ENCODE measurements around the gene ASPHD2.
"Not testable (repeated sequence)": the region's sequence is repeated elsewhere in the genome, so short reads cannot be mapped to it uniquely, and the experiment has no call there.

ASPHD2 gene

DNA sequence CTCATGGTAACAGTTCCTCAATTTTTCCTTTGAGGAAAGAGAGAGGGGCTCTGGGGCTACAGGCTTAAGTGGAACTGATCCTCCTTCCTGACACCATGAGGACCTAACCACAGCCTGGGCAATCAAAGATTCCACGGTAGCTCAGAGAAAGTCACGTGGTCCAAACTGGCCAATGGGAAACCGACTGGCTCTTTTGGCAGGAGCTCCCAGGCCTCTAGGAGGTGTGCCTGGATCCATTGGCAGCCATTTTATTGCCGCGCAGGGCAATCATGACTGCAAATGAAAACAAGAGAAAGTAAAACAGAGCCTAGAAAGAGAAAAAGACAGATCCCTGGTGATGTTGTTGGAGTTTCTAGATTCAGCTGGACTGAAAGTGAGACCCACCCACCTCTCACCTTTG lies 27.3 kb upstream of the ASPHD2 start:
- no peak for ATAC-seq (replicated peaks)

DNA sequence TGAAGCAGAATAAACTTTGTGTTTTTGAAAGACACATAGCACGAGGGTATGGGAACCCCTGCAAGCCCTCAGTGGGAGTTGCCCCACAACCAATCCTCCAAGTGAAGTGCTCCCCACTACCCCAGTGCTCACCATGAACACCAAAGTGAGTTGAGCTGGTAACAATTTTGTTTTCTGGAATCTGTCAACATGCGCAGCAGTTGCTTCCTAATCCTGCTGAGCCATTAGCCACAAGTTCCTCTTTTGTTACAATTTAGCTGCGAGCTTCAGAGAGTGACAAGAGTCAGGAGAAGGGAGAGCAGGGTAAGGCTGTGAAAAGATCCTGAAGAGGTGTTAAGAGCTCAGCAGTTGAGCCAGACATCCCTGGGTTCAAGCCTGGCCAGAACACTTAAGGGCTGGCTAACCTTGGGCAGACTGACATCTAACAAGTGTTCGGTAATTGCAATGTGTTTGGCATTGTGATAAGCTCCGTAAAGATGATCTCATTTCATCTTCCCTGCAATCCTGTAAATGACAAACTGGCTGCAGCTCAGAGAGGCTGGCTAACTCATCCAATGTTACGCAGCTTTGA lies 24.1 kb upstream of the ASPHD2 start:
- DNase-seq: no peak
- Mint-ChIP-seq H3K4me1 (ENCODE audit: low read depth in 2 of 2) (no peaks in the 10 kb centered on the region), H3K9me3 (no peaks in the 10 kb centered on the region), H3K4me3 (no peak overlapping the region), H3K36me3 (ENCODE audit: insufficient read depth) (no peaks in the 10 kb centered on the region), H3K27ac (peak overlapping the region; percentile 10 to 49), H3K27me3 (peaks cover 28 to 37% of the 10 kb centered on the region in 2 donors)
- no peak for ATAC-seq (replicated peaks)

More for the DNA sequence above, 27.3 kb upstream of the ASPHD2 start:
- Mint-ChIP-seq H3K4me1 (ENCODE audit: low read depth in 2 of 2) (no peaks in the 10 kb centered on the region), H3K27ac (no peak overlapping the region), H3K36me3 (ENCODE audit: insufficient read depth) (no peaks in the 10 kb centered on the region), H3K27me3 (peaks cover 28 to 32% of the 10 kb centered on the region in 2 donors), H3K4me3 (no peak overlapping the region), H3K9me3 (no peaks in the 10 kb centered on the region)
- no peak for DNase-seq

DNA sequence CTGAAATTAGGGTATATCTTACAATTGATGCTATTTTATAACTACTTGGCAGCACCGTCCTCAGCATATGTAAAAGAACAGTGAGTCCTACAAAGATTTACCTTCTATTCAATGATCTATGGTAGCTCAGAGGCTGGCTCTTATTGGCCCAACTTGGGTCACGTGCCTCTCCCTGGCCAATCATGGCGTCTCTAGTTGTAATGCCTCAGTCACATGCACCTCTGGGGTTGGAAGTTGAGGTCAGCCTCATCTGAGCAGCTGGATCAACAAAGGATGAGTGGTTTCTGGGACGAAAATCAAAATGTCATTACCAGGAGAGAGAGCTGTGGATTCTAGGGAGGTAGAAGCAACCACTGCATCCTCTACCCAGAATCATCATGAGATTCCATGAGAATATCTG lies 22.9 kb upstream of the ASPHD2 start:
- Mint-ChIP-seq H3K27ac (no peak overlapping the region), H3K27me3 (peaks cover 28 to 33% of the 10 kb centered on the region in 2 donors), H3K9me3 (no peaks in the 10 kb centered on the region), H3K36me3 (ENCODE audit: insufficient read depth) (no peaks in the 10 kb centered on the region), H3K4me1 (ENCODE audit: low read depth in 2 of 2) (no peaks in the 10 kb centered on the region), H3K4me3 (no peak overlapping the region)
- no peak for DNase-seq
- ATAC-seq (replicated peaks): no peak

DNA sequence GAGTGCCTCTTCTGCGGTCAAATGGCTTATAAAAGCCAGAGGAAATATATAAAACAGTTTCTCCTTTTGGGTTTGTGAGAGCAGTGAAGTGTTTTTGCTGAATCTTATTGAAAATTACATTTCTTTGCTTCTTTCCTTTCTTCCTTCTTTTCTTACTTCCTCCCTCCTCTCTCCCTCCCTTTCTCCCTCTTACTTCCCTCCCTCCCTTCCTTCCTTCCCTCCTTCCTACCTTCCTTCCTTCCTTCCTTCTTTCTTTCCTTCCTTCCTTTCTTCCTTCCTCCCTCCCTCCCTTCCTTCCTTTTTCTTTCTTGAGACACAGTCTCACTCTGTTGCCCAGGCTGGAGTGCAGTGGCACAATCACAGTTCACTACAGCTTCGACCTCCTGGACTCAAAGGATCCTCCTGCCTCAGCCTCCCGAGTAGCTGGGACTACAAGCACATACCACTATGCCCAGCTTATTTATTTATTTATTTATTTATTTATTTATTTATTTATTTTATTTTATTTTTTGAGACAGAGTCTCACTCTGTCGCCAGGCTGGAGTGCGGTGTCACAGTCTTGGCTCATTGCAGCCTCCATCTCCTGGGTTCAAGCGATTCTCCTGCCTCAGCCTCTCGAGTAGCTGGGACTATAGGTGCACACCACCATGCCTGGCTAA lies 20.4 kb upstream of the ASPHD2 start:
- H3K9me3 Mint-ChIP-seq; H3K4me1 Mint-ChIP-seq (ENCODE audit: low read depth in 2 of 2); H3K4me3 Mint-ChIP-seq; ATAC-seq (replicated peaks); H3K36me3 Mint-ChIP-seq (ENCODE audit: insufficient read depth); DNase-seq; H3K27ac Mint-ChIP-seq: not testable (repeated sequence)
- peaks cover 12 to 15% of the 10 kb centered on the region in 2 donors for H3K27me3 Mint-ChIP-seq

DNA sequence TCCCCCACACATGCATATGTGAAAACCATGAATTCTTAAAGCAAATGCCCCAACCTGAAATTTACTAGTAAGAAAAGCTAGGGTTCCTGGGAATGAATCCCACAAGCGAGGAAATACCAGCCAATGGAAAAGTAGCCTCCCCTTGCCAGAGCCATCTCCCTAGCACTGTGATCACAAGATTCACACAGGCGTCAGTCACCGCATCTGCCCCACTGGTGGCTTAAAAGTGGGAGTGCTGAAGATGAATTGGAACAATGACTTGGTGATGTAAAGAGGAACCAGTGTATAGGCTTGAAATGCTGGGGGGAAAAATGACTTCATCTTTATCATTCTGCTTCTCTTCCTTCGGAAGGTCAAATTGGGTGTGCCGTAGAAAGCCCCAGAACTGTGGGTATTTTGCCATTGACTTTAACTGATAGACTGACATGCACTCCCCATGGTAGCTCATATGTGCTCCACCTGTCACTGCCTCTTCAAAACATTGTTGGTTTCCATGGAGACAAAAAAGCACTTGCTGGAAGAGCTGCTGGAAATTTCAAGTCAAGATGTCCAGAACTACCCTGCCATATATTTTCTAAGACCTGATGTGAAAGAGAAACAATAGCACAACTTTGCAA lies 19.2 kb upstream of the ASPHD2 start:
- ATAC-seq (replicated peaks) (no peak), DNase-seq (no peak)
- Mint-ChIP-seq H3K36me3 (ENCODE audit: insufficient read depth) (no peaks in the 10 kb centered on the region), H3K4me3 (no peak overlapping the region), H3K27me3 (peaks cover 5 to 8% of the 10 kb centered on the region in 2 donors), H3K27ac (no peak overlapping the region), H3K4me1 (ENCODE audit: low read depth in 2 of 2) (no peaks in the 10 kb centered on the region), H3K9me3 (no peaks in the 10 kb centered on the region)

DNA sequence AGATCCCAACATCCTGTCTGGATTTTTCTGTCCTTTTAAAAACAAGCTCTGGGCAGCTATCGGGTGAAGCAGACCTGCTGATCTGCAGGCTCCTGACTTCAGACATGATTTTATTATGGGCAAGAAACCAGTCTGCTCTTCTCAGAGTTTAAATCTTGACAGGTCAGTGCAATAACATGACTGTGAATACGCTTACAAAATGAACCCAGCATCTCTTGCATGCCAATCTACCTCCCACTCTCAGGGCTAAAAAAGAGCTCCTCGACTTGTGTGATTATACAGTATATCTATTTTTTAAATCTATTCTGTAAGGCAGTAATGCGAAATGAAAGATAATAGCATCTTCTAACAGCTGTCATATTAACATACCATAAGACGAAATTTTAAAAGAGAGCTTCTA lies 18.7 kb upstream of the ASPHD2 start:
- Mint-ChIP-seq H3K9me3 (no peaks in the 10 kb centered on the region), H3K27me3 (peaks cover 5% of the 10 kb centered on the region in 2 donors), H3K36me3 (ENCODE audit: insufficient read depth) (no peaks in the 10 kb centered on the region), H3K4me1 (ENCODE audit: low read depth in 2 of 2) (no peaks in the 10 kb centered on the region), H3K27ac (no peak overlapping the region), H3K4me3 (no peak overlapping the region)
- no peak for DNase-seq
- ATAC-seq (replicated peaks): no peak

DNA sequence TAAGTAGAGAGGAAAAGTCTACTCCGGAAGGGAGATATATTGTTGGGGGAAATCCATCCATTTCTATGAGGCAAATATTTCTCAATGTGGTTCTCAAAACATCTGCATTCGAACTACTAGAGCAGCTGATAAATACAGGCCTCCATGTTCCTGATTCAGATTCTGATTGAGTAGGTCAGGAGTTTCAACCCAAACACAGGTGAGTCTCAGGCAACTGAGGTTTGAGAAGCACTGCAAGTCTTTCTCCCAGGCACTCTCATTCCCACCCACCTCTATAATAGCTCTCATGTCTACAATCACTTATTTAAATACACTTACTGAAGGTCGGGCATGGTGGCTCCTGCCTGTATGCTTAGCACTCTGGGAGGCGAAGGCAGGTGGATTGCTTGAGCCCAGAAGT lies 14.7 kb upstream of the ASPHD2 start:
- H3K27me3 Mint-ChIP-seq: peaks cover 16 to 37% of the 10 kb centered on the region in 2 donors
- H3K9me3 Mint-ChIP-seq: no peaks in the 10 kb centered on the region
- no peak overlapping the region for H3K27ac Mint-ChIP-seq
- ATAC-seq (replicated peaks): no peak
- DNase-seq: no peak
- peaks cover 4% of the 10 kb centered on the region for H3K36me3 Mint-ChIP-seq (ENCODE audit: insufficient read depth)
- H3K4me1 Mint-ChIP-seq (ENCODE audit: low read depth in 2 of 2): no peaks in the 10 kb centered on the region
- H3K4me3 Mint-ChIP-seq: no peak overlapping the region

DNA sequence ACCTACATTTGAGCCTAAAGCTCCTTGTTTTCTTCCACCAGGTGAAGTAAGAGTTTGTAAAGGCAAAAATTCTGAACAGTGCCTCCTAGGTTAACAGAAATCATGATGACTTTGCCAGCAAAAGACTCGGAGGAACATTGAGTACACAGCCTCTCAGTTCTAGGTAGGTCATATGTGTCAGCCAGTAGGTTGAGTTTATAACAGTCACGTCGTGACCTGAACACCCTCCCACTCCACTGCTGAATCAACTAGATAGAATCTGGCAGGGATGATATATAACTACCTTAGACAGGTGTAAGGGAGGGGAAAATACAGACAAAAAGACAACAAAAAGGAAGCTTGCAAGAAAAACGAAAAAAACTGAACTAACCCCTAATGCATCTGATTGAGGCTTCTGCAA lies 12.8 kb upstream of the ASPHD2 start:
- peaks cover 12 to 43% of the 10 kb centered on the region in 2 donors for H3K27me3 Mint-ChIP-seq
- DNase-seq (no peak), ATAC-seq (replicated peaks) (no peak)
- H3K4me1 Mint-ChIP-seq (ENCODE audit: low read depth in 2 of 2): no peaks in the 10 kb centered on the region
- no peak overlapping the region for H3K27ac Mint-ChIP-seq
- no peak overlapping the region for H3K4me3 Mint-ChIP-seq
- no peaks in the 10 kb centered on the region for H3K9me3 Mint-ChIP-seq
- H3K36me3 Mint-ChIP-seq (ENCODE audit: insufficient read depth): peaks cover 4% of the 10 kb centered on the region

DNA sequence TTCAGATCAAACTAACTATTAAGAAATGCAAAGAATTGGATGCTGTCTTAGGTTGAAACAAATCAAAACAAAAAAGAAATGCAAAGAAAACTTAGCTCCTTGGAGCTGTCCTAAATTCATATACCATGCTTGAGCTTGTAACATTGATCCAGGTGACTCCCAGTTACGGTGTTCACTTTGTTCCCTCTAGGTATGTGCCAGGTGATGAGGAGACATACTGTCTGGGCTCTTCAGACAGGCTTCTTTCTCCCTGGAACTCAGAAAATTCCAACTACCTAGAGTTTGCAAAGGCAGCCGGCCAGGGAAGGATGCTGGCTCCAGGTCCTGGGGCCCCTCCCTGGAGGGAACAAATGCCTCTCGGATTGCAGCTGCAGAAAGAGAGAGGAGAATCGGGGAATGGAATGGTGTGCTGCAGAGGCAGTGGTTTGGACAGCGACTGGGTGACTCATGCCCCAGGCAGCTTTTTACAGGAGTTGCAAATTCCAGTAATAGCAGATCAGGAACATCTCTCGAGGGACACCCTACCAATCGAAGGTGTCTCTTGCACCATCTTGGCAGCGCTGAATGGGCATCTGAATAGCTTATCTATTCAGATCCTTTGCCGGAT lies 12.3 kb upstream of the ASPHD2 start:
- H3K27ac Mint-ChIP-seq: no peak overlapping the region
- H3K4me1 Mint-ChIP-seq (ENCODE audit: low read depth in 2 of 2): no peaks in the 10 kb centered on the region
- DNase-seq (no peak), ATAC-seq (replicated peaks) (no peak)
- peaks cover 12 to 48% of the 10 kb centered on the region in 2 donors for H3K27me3 Mint-ChIP-seq
- no peaks in the 10 kb centered on the region for H3K9me3 Mint-ChIP-seq
- H3K36me3 Mint-ChIP-seq (ENCODE audit: insufficient read depth): peaks cover 4% of the 10 kb centered on the region
- no peak overlapping the region for H3K4me3 Mint-ChIP-seq

DNA sequence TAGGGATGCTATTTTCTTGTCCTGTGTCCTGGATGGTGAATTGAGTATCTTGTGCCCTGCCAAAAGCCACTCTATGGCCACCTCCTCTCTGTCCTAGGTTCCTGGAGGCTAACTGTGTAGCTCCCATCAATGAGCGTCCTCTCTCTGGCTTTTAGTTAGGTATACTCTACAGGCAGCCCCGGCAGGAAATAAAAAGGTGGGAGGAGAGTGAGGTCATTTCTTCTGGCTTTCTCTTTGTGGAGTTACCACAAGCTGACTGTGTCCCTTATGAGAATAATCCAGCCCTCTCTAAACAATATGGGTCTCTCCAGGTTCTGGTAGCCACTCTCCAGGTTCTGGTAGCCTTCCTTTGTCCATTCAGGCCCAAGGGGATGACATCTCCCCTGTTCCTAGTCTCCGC lies 11.7 kb upstream of the ASPHD2 start:
- no peaks in the 10 kb centered on the region for H3K9me3 Mint-ChIP-seq
- no peak for ATAC-seq (replicated peaks)
- H3K36me3 Mint-ChIP-seq (ENCODE audit: insufficient read depth): peaks cover 4% of the 10 kb centered on the region
- H3K4me1 Mint-ChIP-seq (ENCODE audit: low read depth in 2 of 2): no peaks in the 10 kb centered on the region
- H3K4me3 Mint-ChIP-seq: no peak overlapping the region
- H3K27ac Mint-ChIP-seq: no peak overlapping the region
- H3K27me3 Mint-ChIP-seq: peaks cover 16 to 54% of the 10 kb centered on the region in 2 donors
- DNase-seq: no peak

DNA sequence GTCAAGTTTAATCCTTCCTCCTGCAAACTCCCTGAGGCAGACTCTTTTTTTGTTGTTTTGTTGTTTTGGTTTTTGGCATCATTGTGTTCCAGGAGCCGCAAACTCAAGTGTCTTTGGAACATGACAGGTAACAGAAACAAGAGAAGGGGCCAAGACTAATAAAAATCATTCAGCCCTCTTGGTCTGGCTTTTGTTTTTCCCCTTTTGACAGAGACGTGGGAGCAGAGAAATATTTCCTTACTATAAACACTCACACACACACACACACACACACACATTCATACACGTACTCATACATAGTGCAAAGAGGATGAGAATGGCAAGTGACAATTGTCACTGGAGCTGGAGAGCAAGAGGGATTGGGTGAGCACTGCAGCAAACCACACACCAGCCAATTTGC lies 10.4 kb upstream of the ASPHD2 start:
- no peak overlapping the region for H3K4me3 Mint-ChIP-seq
- no peak overlapping the region for H3K27ac Mint-ChIP-seq
- H3K4me1 Mint-ChIP-seq (ENCODE audit: low read depth in 2 of 2): no peaks in the 10 kb centered on the region
- ATAC-seq (replicated peaks) (no peak), DNase-seq (no peak)
- peaks cover 4% of the 10 kb centered on the region for H3K36me3 Mint-ChIP-seq (ENCODE audit: insufficient read depth)
- H3K9me3 Mint-ChIP-seq: no peaks in the 10 kb centered on the region
- peaks cover 19 to 56% of the 10 kb centered on the region in 2 donors for H3K27me3 Mint-ChIP-seq

DNA sequence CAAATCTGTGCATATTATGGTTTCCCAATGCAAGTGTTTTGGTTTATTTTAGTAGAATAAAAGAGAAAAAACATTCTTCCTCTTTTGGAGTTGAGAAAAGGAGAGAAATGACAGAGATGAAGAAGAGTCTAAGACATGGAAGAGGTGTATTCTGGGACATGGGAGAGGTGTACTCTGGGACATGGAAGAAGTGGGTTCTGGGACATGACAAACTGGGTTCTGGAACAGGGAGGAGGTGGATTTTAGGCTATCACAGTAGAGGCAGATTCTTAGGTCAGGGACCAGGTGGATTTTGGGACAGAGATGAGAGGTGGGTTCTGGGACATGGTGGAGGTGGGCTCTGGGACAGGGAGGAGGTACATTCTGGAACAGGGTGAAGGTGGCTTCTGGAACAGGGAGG lies 2.1 kb upstream of the ASPHD2 start:
- Mint-ChIP-seq H3K27ac (peak overlapping the region; percentile 84 to 94), H3K27me3 (peaks cover 16 to 17% of the 10 kb centered on the region in 2 donors), H3K4me1 (ENCODE audit: low read depth in 2 of 2) (peaks cover 19 to 24% of the 10 kb centered on the region in 2 donors), H3K4me3 (peak overlapping the region; percentile 27 to 69), H3K36me3 (ENCODE audit: insufficient read depth) (peaks cover 11% of the 10 kb centered on the region), H3K9me3 (no peaks in the 10 kb centered on the region)
- ATAC-seq (replicated peaks) (no peak), DNase-seq (no peak)

DNA sequence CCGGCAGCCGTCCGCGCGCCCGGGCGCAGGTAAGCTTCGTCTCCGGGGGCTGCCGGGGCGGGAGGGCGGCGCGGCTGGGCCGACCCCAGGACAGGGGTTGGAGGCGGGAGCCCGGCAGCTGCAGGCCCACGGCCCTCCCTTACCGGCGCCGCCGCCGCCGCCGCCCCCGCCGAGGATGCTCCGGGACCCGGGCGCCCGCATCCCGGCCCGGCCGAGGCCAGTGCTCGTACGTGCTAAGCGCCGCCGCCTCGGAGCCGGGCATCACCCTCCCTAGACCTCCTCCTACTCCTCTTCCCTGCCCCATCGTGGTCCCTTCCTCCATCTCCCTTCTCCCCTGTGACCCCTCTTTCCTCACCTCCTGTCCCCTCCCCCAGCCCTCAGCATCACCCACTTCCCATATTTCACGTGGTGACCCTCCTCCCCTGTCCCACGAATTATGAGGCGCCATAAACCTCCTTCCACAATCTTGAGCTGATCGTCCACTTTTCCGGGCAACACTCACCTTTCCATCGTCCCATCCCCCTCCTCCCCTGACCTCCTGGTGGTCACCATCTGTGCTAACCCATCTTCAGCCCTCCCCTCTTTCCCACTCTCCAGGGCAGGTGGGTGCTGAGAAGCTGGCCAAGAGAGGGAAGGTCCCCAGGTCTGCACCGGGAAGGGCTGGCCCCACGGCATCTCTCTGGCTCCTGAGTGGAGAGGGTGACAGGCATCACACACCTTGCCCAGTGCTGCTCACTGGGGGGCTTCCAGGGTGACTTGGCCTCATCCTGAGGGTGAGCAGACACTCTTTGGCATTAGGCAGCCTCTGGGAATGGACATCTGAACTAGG lies 612 bp downstream of the ASPHD2 start:
- Mint-ChIP-seq H3K4me1 (ENCODE audit: low read depth in 2 of 2) (peaks cover 19 to 30% of the 10 kb centered on the region in 2 donors), H3K9me3 (no peaks in the 10 kb centered on the region), H3K27ac (peak overlapping the region; percentile 80 to 82), H3K27me3 (peaks cover 9 to 10% of the 10 kb centered on the region in 2 donors), H3K4me3 (peak overlapping the region; percentile 85 to 86), H3K36me3 (ENCODE audit: insufficient read depth) (peaks cover 18% of the 10 kb centered on the region)
- ATAC-seq (replicated peaks) (peak; percentile 11), DNase-seq (no peak)
